Activated CD8-positive, alpha-beta T cell treated with anti-CD3 and anti-CD28 coated beads, Interleukin-2, amount 10 ng/mL, durations not matched to agents 7 days and 5 days (primary cell): ENCODE measurements around the gene ZDHHC11B. TPM values are rescaled to one million over a fixed set of nuclear protein-coding genes. Genes with fewer than 3 reads are reported as not detected.
"Not testable (repeated sequence)": the region's sequence is repeated elsewhere in the genome, so short reads cannot be mapped to it uniquely, and the experiment has no call there.

Experiments
- ATAC-seq: fragments of 150-1000 bp; cut with Tn5 transposase; one replicate; pipeline ENCODE4 v1.10.0; 2021; ENCODE audit warnings: moderate library complexity
- CTCF ChIA-PET: fragments of 350-600 bp; sonication (Branson Sonifier 250); formaldehyde crosslinking; loops from one replicate; lab custom pipeline; 2021; ENCODE audit warnings: antibody characterized with exemption; lab: Charles Lee
- POLR2A ChIA-PET: fragments of 350-600 bp; sonication (Branson Sonifier 250); formaldehyde crosslinking; loops from one replicate; lab custom pipeline; 2021; ENCODE audit warnings: antibody characterized with exemption; lab: Charles Lee
- DNase-seq: peaks from one replicate; pipeline ENCODE4 v3.0.0-alpha.2; 2020
- H3K27ac Mint-ChIP-seq: one replicate; pipeline ENCODE4 v1.8.0; 2021; ENCODE audit warnings: mild to moderate bottlenecking, mixed read lengths
- H3K27me3 Mint-ChIP-seq: one replicate; pipeline ENCODE4 v1.8.0; 2021; ENCODE audit warnings: low read depth, mixed read lengths
- H3K36me3 Mint-ChIP-seq: one replicate; pipeline ENCODE4 v1.8.0; 2021; ENCODE audit warnings: low read depth, mixed read lengths
- H3K4me1 Mint-ChIP-seq: one replicate; pipeline ENCODE4 v1.8.0; 2021; ENCODE audit warnings: low read depth, mixed read lengths
- H3K4me3 Mint-ChIP-seq: one replicate; pipeline ENCODE4 v1.8.0; 2021; ENCODE audit warnings: mild to moderate bottlenecking, mixed read lengths
- H3K9me3 Mint-ChIP-seq: one replicate; pipeline ENCODE4 v1.8.0; 2022; ENCODE audit warnings: mixed read lengths; ENCODE audit not compliant: insufficient read depth
- total RNA-seq, 2 experiments: library from RNA; stranded (reverse); gene quantifications; one replicate each; pipeline ENCODE4 v1.2.3, GENCODE V29; 2021

The ZDHHC11B gene
- total RNA-seq, 2 experiments from 2014 or later = 0.10 TPM; not detected in 1

DNA sequence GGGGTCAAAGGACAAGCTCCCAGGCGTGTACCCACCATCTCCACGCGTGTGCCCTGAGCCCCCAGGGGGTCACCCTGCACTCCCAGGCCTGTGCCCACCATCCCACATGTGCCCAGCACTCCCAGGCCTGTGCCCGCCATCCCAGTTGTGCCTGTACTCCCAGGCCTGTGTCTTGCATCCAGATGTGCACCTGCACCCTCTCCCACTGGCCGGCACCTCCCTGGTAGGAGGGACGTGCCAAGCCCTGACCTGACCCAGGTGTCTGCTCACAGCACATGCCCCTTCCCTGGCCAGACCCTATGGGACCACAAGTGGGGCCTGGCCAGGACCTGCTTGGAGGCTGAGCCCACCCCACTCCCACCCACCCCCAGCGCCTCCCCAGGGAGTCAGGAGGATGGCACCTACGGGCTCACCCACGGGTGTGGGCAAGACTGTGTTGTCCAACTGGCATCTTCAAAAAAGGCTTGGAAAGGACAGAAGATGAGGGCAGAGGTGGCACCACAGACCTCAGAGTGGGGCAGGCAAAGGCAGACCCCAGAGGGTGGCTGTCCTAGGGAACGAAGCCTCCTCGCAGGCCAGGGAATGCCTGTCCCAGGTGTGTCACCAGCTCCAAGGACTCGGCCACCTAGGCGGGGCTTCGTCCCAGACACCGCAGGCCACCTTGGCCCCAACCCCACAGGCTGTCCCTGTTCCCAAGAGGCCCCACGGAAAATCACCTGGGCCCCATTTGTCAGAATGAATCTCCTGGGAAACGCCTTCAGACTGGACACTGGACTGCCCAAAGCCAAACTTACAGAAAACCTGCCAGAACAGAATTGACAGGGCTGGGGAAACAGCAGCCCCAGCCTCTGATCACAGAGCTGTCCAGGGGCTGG, 103.0 kb downstream of the ZDHHC11B start:
- H3K4me3 Mint-ChIP-seq, POLR2A ChIA-PET, H3K27ac Mint-ChIP-seq, ATAC-seq, H3K4me1 Mint-ChIP-seq, H3K36me3 Mint-ChIP-seq, H3K27me3 Mint-ChIP-seq, H3K9me3 Mint-ChIP-seq, CTCF ChIA-PET: not testable (repeated sequence)
- DNase-seq = peak; percentile 12

GRCh38 chr5:680836-681235, 103.7 kb downstream of the ZDHHC11B start:
- CTCF ChIA-PET, POLR2A ChIA-PET, H3K4me3 Mint-ChIP-seq, H3K27me3 Mint-ChIP-seq, H3K4me1 Mint-ChIP-seq, ATAC-seq, H3K9me3 Mint-ChIP-seq, H3K27ac Mint-ChIP-seq, H3K36me3 Mint-ChIP-seq: not testable (repeated sequence)
- DNase-seq = peak; percentile 13

DNA sequence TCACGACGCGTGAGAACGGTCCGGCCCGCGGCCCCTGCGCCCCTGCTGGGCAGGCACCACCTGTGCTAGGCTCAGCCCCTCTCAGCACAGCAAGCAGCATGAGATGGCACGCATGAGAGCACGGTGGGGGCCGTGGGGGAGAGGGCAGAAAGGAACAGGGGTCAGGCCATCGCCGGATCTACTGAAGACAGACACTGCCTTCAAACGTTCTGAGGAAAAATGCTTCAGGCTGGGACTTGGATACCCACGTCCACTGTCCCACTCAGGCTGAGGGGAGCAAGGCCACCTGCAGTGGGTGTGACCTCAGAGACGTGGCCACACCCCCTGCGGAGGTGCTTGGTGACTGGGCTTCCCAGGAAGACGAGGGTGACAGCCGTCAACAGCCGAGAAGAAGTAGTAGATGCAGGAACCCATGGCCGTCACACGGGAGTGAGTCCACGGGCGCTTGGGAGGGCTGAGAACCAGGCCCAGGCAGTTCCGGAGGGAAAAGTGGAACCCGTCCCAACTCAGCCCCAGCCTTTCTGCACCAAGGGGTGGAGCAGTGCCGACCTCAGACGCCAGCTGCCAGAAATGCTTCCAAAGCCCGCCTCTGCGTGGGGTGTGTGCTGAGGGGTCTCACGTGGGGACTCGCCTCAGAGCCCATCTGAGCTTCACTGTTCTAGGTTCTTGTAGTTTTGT, 104.3 kb downstream of the ZDHHC11B start:
- POLR2A ChIA-PET, CTCF ChIA-PET, H3K4me3 Mint-ChIP-seq, H3K27ac Mint-ChIP-seq, H3K4me1 Mint-ChIP-seq, H3K9me3 Mint-ChIP-seq, ATAC-seq, H3K27me3 Mint-ChIP-seq, H3K36me3 Mint-ChIP-seq: not testable (repeated sequence)
- peak; percentile 6 for DNase-seq

DNA sequence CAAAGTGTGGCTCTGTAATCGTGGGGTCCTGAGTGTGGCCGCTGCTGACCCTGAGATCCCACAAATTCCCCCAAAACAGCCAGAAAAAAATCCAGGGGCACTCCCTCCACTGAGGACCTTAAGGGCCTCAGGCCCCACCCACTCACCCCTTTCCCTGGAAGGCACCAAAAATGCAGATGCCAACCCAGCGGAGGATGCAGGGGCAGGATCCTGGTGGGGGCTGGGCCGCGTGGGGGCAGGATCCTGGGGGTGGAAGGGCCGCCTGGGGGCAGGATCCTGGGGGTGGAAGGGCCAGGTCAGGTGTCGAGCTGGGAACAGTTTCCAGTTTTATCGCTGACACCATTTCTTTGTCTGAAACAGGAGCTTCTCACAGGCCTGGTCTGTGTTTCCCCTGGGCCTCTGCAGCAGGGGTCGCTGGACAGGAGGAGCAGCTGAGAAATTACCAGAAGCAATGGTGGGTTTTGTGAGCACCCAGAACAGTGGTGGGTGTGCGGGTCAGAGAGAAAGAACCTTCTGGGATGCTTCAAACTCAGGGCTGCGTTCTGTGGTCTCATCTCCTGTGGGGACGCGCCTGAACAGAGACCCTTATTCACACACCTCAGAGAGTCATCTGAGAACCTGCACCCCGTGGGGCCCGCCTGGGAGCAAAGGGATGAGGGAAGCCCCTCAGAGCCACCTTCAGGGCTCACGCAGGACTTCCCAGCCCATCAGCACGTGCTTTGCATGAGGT, 105.2 kb downstream of the ZDHHC11B start:
- H3K36me3 Mint-ChIP-seq, H3K27me3 Mint-ChIP-seq, H3K4me3 Mint-ChIP-seq, ATAC-seq, H3K27ac Mint-ChIP-seq, H3K4me1 Mint-ChIP-seq, H3K9me3 Mint-ChIP-seq, CTCF ChIA-PET, POLR2A ChIA-PET: not testable (repeated sequence)
- peak; percentile 13 for DNase-seq

DNA sequence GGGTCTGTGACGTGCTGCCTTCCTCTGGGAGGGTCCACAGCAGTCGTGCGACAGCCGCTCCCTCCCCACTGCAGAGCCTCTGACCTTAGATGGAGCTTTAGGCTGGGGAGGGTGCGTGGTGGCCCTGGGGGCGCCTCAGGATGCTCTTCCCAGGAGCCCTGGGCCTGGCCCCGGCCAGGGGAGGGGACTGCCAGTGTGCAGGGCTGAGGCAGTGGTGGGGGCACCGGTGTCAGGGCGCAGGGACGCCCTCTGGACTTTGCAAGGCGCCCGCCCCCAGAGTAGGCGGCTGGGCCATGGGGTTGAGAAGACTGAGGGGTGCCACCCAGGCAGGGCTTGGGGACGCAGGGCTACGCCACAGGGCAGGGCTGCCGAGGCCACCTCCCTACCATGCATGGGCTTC, 106.0 kb downstream of the ZDHHC11B start:
- peak; percentile 8 for DNase-seq
- not testable (repeated sequence) for H3K36me3 Mint-ChIP-seq, ATAC-seq

GRCh38 chr5:677131-678101, 107.1 kb downstream of the ZDHHC11B start:
- DNase-seq = peak; percentile 14
- H3K4me3 Mint-ChIP-seq = no peak overlapping the region
- H3K27ac Mint-ChIP-seq = no peak overlapping the region
- no peak for ATAC-seq
- no peaks in the 10 kb centered on the region for H3K27me3 Mint-ChIP-seq
- CTCF ChIA-PET = no interaction called here
- POLR2A ChIA-PET = no interaction called here
- no peaks in the 10 kb centered on the region for H3K9me3 Mint-ChIP-seq
- no peaks in the 10 kb centered on the region for H3K36me3 Mint-ChIP-seq
- H3K4me1 Mint-ChIP-seq = peaks cover 5% of the 10 kb centered on the region

More for the DNA sequence above, 106.0 kb downstream of the ZDHHC11B start:
- H3K27me3 Mint-ChIP-seq, H3K9me3 Mint-ChIP-seq, CTCF ChIA-PET, H3K4me3 Mint-ChIP-seq, POLR2A ChIA-PET, H3K4me1 Mint-ChIP-seq, H3K27ac Mint-ChIP-seq: not testable (repeated sequence)

DNA sequence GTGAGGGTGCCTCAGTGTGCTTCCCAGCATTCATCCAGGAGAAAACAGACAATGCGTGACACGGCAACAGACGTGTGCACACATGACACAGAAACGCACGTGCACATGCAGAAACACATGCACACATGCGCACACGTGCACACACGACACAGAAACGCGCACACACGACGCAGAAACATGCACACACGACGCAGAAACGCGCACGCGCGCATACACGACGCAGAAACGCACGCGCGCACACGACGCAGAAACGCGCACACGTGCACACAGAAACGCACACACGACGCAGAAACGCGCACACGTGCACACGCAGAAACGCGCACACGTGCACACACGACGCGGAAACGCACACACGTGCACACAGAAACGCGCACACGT, 107.8 kb downstream of the ZDHHC11B start:
- Mint-ChIP-seq H3K4me1 (peaks cover 5% of the 10 kb centered on the region), H3K9me3 (no peaks in the 10 kb centered on the region), H3K4me3 (no peak overlapping the region), H3K36me3 (no peaks in the 10 kb centered on the region), H3K27me3 (no peaks in the 10 kb centered on the region), H3K27ac (no peak overlapping the region)
- DNase-seq = no peak
- POLR2A ChIA-PET = no interaction called here
- no peak for ATAC-seq
- CTCF ChIA-PET = no interaction called here

DNA sequence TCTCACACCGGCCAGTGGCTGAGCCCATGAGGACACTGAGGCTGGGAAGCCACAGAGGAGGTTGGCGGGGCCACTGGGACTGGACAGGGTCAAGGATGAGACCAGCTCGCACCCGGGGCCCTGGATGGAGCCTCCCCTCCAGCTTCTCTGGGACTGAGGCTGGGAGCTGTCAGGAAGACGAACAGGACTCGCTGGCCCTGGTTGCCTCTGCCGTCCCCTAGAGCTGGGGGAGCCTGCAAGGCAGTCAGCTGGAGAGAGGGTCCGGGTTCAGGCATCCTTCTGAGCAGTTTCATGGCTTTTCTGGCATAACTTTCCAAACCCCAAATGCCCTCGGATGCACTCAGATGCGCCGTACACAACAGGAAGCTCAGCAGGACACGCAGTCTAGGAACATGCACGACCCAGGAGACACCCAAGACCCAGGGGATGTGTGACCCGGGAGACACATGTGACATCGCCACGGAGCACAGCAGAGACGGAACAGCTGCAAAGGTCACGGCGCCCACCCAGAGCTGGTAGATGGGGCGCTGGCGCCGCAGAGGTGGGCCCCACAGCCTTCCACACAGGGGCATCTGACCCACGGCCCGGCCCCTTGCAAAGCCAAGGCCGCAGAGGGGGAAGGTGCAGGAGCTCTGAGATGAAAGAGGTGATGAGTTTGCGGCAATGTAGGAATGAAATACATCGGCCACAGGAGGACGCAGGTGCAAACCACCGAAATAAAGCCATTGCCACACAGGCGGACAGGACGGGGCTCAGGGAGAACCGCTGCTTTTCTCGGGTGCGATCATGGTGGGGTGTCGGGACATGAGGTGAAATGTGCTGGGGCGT, 108.4 kb downstream of the ZDHHC11B start:
- H3K27me3 Mint-ChIP-seq = no peaks in the 10 kb centered on the region
- no peaks in the 10 kb centered on the region for H3K9me3 Mint-ChIP-seq
- ChIA-PET CTCF (no interaction called here), POLR2A (no interaction called here)
- no peak overlapping the region for H3K4me3 Mint-ChIP-seq
- ATAC-seq (no peak), DNase-seq (no peak)
- no peaks in the 10 kb centered on the region for H3K36me3 Mint-ChIP-seq
- no peak overlapping the region for H3K27ac Mint-ChIP-seq
- H3K4me1 Mint-ChIP-seq = peaks cover 5% of the 10 kb centered on the region

- ATAC-seq = no peak
- H3K4me1 Mint-ChIP-seq = peaks cover 5% of the 10 kb centered on the region
- CTCF ChIA-PET = no interaction called here
- no peak for DNase-seq
- H3K4me3 Mint-ChIP-seq = no peak overlapping the region
- POLR2A ChIA-PET = no interaction called here
- H3K9me3 Mint-ChIP-seq = no peaks in the 10 kb centered on the region
- no peaks in the 10 kb centered on the region for H3K36me3 Mint-ChIP-seq
- no peak overlapping the region for H3K27ac Mint-ChIP-seq
- no peaks in the 10 kb centered on the region for H3K27me3 Mint-ChIP-seq
Observed at GRCh38 chr5:675111-675870, 109.2 kb downstream of the ZDHHC11B start.

DNA sequence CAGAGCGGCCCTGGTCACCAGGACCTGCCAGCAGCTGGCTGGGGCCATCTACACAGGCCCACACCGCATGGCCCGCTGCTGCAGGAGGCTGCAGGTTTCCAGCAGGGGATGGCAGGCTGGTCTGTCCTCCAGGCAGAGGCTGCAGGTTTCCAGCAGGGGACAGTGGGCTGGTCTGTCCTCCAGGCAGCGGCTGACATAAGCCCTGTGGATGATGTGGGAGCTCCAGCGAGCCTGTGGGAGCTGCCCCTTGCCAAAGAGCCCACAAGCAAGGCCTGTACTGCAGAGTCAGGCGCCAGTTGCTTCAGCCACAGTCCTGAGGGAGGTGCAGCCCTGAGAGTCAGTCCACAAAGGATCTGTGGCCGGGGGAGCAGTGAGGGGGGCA, 109.9 kb downstream of the ZDHHC11B start:
- no peak for DNase-seq
- Mint-ChIP-seq H3K27me3 (no peaks in the 10 kb centered on the region), H3K4me3 (no peak overlapping the region), H3K9me3 (no peaks in the 10 kb centered on the region), H3K36me3 (no peaks in the 10 kb centered on the region), H3K27ac (no peak overlapping the region), H3K4me1 (peaks cover 5% of the 10 kb centered on the region)
- CTCF ChIA-PET = no interaction called here
- ATAC-seq = no peak
- POLR2A ChIA-PET = no interaction called here
